ENCODE measurements around the gene UBA52.
"Not testable (repeated sequence)": the region's sequence is repeated elsewhere in the genome, so short reads cannot be mapped to it uniquely, and the experiment has no call there.

UBA52 gene

GRCh38 chr19:18571564-18572344 is at the start of gene UBA52:
Gene UBA52 (plus strand): TSS chr19:18571857. CDS start chr19:18573301, 1,444 bp downstream.
- peak; percentile 72 for DNase-seq (ENCODE audit: low read depth)
- no peak for TF ChIP-seq CTCF (IDR thresholded peaks at IDR 0.05; ENCODE audit: control insufficient read depth, insufficient read depth, low read depth, low read length, missing control alignments)
- H3K4me3 ChIP-seq (ENCODE audit: control insufficient read depth, low read depth, low read length): peak within 1 kb of the TSS; percentile 95

GRCh38 chr19:18522124-18522861 is 49.4 kb upstream of the UBA52 start:
- peak overlapping the region; percentile 82 for H3K4me3 ChIP-seq (ENCODE audit: control insufficient read depth, low read depth, low read length)
- no peak for TF ChIP-seq CTCF (IDR thresholded peaks at IDR 0.05; ENCODE audit: control insufficient read depth, insufficient read depth, low read depth, low read length, missing control alignments)
- DNase-seq (ENCODE audit: low read depth): peak; percentile 99

GRCh38 chr19:18522862-18523440 is 48.7 kb upstream of the UBA52 start:
- H3K4me3 ChIP-seq (ENCODE audit: control insufficient read depth, low read depth, low read length): peak overlapping the region; percentile 22; the same call in 1 of the 2 replicates
- DNase-seq (ENCODE audit: low read depth): not testable (repeated sequence)

GRCh38 chr19:18523841-18524240 is 47.8 kb upstream of the UBA52 start:
- TF ChIP-seq CTCF (IDR thresholded peaks at IDR 0.05; ENCODE audit: control insufficient read depth, insufficient read depth, low read depth, low read length, missing control alignments): no peak
- no peak for DNase-seq (ENCODE audit: low read depth)
- no peak overlapping the region for H3K4me3 ChIP-seq (ENCODE audit: control insufficient read depth, low read depth, low read length)

GRCh38 chr19:18526316-18526715 is 45.3 kb upstream of the UBA52 start:
- H3K4me3 ChIP-seq (ENCODE audit: control insufficient read depth, low read depth, low read length): no peak overlapping the region
- no peak for TF ChIP-seq CTCF (IDR thresholded peaks at IDR 0.05; ENCODE audit: control insufficient read depth, insufficient read depth, low read depth, low read length, missing control alignments)
- DNase-seq (ENCODE audit: low read depth): no peak

GRCh38 chr19:18529782-18530181 is 41.9 kb upstream of the UBA52 start:
- no peak for DNase-seq (ENCODE audit: low read depth)
- TF ChIP-seq CTCF (IDR thresholded peaks at IDR 0.05; ENCODE audit: control insufficient read depth, insufficient read depth, low read depth, low read length, missing control alignments): no peak
- no peak overlapping the region for H3K4me3 ChIP-seq (ENCODE audit: control insufficient read depth, low read depth, low read length)

GRCh38 chr19:18531485-18531884 is 40.2 kb upstream of the UBA52 start:
- H3K4me3 ChIP-seq (ENCODE audit: control insufficient read depth, low read depth, low read length): no peak overlapping the region
- no peak for DNase-seq (ENCODE audit: low read depth)
- TF ChIP-seq CTCF (IDR thresholded peaks at IDR 0.05; ENCODE audit: control insufficient read depth, insufficient read depth, low read depth, low read length, missing control alignments): no peak

Measured in AG09309 (cell line).